EL (cell line): ENCODE data around the gene SLC26A11.
"Not testable (repeated sequence)": the region's sequence is repeated elsewhere in the genome, so short reads cannot be mapped to it uniquely, and the experiment has no call there.

Experiments
- DNase-seq: peaks from one replicate; pipeline ENCODE4 v3.0.0-alpha.2; 2016

The SLC26A11 gene

GRCh38 chr17:80219763-80220053 is 519 bp upstream of the SLC26A11 start:
- no peak for DNase-seq

- DNase-seq: peak; percentile 13
These were observed 549 bp downstream of the SLC26A11 start for GRCh38 chr17:80220736-80221215.

GRCh38 chr17:80221351-80222105 is 1.3 kb downstream of the SLC26A11 start:
- no peak for DNase-seq

GRCh38 chr17:80222376-80223141 is 2.3 kb downstream of the SLC26A11 start:
- DNase-seq: no peak

GRCh38 chr17:80223142-80223815 is 3.1 kb downstream of the SLC26A11 start:
- no peak for DNase-seq

GRCh38 chr17:80223838-80224497 is 3.7 kb downstream of the SLC26A11 start:
- no peak for DNase-seq

GRCh38 chr17:80224683-80225082 is 4.5 kb downstream of the SLC26A11 start:
- DNase-seq: no peak

- DNase-seq: no peak
These were observed 5.0 kb downstream of the SLC26A11 start for GRCh38 chr17:80225230-80225629.

GRCh38 chr17:80227156-80227555 is 6.9 kb downstream of the SLC26A11 start:
- DNase-seq: no peak

GRCh38 chr17:80227666-80228065 is 7.4 kb downstream of the SLC26A11 start:
- no peak for DNase-seq

GRCh38 chr17:80228477-80228876 is 8.2 kb downstream of the SLC26A11 start:
- DNase-seq: no peak

- DNase-seq: no peak
These were observed 8.8 kb downstream of the SLC26A11 start for GRCh38 chr17:80229011-80229410.

- DNase-seq: no peak
These were observed 12.2 kb downstream of the SLC26A11 start for GRCh38 chr17:80232438-80232837.

- no peak for DNase-seq
These were observed 13.0 kb downstream of the SLC26A11 start for GRCh38 chr17:80233202-80233601.

GRCh38 chr17:80236911-80237310 is 16.7 kb downstream of the SLC26A11 start:
- DNase-seq: no peak

- DNase-seq: no peak
These were observed 17.2 kb downstream of the SLC26A11 start for GRCh38 chr17:80237386-80237785.

- no peak for DNase-seq
These were observed 22.3 kb downstream of the SLC26A11 start for GRCh38 chr17:80242505-80242904.

- DNase-seq: no peak
These were observed 23.6 kb downstream of the SLC26A11 start for GRCh38 chr17:80243526-80244433.

- not testable (repeated sequence) for DNase-seq
These were observed 24.2 kb downstream of the SLC26A11 start for GRCh38 chr17:80244448-80244847.

- no peak for DNase-seq
These were observed 24.8 kb downstream of the SLC26A11 start for GRCh38 chr17:80244871-80245509.

- no peak for DNase-seq
These were observed 25.5 kb downstream of the SLC26A11 start for GRCh38 chr17:80245566-80246265.
